Fibroblast of gingiva (primary cell): ENCODE data around the gene VRTN.

Experiments
- DNase-seq: peaks from one replicate; pipeline ENCODE4 v3.0.0-alpha.2; 2011; ENCODE audit warnings: low read depth

The VRTN gene

DNA sequence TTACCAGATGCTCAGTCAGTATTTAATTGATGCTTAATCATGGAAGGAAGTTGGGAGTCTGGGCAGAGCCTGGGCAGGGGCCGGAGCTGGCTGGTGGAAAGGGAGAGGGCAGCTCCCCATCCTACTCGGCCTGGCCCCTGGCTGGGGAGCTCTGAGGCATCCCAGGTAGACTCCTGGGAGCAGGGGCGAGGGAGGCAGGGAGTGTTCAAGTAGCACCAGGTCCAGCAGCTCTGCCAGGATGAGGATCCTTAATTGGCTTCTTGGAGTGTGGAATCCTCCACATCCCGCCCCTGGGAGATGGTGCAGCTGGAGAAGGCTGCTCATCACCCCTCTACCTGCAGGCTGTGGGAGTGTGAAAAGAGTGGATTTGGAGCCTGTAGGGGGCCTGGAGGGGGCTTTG is 46.8 kb downstream of the VRTN start:
- DNase-seq, result no peak

- DNase-seq, result no peak
These were observed 51.9 kb downstream of the VRTN start for GRCh38 chr14:74400031-74400685.

- DNase-seq, result no peak
These were observed 52.7 kb downstream of the VRTN start for GRCh38 chr14:74400919-74401503.

GRCh38 chr14:74401504-74402241 is 53.4 kb downstream of the VRTN start:
- no peak for DNase-seq

DNA sequence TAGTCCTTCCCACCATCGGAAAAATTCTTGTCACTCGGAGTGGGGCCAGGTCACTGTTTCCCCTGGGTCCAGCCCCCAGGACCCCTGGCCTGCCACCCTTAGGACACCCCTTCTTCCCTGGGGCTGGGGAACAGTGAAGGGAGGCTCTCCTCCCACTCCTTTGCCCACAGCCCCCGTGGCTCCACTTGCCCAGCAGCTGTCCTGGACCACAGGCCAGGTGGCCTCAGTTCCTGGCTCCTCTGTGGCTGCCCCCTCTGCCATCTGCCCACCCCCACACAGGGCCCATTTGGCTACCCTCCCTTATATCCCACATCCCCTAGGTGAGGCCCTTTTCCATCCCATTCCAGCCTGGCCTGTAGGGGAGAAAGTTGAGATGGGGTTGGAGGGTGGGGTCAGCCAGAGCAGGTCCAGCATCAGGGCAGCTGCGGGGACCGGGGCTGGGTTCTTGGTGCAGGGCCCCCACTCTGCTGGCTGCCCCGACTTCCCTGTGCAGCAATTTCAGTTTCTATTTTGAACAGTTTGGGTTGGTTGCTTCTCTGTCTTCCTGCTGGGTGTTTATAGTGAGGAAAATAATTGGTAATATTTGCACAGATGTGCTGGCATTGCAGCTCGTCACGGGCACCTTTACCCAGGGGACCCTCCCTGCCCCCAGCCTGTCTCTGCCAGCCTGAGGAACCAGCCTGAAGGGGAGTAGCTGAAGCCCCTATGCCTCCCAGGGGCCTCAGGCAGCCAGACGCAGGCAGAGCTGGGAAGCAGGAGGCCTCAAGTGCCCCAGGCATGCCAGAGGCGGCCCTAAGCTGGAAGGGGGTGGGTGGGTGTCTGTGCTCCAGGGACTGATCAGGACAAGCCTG is 54.4 kb downstream of the VRTN start:
- DNase-seq, result no peak

- DNase-seq, result no peak
These were observed 55.5 kb downstream of the VRTN start for GRCh38 chr14:74403619-74404417.

DNA sequence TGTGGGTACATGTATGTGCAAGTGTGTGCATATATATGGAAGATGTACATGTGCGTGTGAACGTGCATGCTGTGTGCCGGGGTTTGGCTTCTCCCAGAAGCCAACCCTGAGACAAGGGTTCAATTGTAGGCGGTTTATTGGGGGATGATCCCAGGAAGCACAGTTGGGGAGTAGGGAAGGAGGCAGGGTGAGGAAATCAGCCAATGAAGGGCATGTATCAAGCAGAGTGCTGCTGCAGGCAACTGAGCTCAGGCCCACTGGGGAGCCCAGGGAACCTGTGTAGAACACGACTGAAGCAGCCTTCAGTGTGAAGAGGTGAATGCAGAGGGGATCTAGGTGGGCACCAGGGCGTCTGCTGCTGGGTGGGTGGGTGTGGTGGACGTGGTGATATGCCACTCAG is 56.2 kb downstream of the VRTN start:
- DNase-seq, result no peak

DNA sequence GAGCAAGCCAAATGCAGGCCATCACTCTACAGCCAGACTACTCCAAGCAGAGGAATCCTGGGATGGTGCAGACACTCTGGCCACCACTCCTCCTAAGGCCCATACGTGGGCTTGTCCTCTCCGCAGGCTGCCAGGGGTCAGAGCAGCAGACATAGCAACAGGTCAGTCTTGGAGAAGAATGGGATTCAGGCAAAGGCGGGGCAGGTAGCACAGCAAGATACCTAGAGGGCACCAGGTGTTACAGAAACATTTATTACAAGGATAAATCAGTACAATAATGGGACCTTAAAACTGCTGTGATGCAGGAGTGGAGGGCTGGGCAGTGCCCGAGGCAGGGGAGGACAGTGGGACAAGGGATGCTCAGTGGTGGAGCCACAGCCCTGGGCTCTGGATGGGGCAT is 57.4 kb downstream of the VRTN start:
- no peak for DNase-seq

DNA sequence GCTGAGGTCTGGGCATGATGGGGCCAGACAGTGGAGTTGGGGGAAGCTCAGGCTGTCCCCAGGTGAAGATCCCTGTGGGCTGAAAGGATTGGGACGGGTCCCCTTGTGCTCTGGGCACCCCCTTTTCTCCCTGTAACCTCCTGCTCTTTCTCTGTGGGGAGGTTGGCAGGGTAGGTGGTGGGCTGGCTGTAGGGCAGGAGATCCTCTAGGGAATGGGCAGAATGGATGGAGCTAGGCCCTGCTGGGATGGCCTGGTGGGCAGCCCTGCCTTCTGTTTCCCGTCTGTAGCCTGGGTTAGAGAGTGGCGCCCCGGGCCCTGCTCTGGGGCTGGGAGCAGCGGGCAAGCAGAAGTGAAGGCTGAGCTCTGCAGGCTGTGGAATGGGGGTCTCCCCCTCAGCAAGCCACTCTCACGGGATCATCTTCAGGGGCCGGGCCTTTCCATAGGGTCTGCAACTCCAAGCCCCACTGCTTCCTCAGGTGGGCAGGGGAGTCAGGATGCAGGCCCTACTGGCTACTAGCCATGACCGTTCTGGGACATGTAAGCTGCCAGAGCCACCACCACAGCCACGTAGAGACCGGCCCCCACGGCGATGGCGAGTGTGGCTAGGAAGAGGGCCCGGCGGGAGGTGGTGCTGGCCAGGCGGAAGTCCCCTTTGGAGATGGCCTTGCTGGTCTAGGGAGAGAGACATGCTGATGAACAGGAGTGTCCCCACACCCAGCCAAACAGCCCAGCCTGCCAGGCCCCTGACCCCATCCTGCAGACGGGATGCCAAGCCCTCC is 58.9 kb downstream of the VRTN start:
- no peak for DNase-seq

- no peak for DNase-seq
These were observed 59.5 kb downstream of the VRTN start for GRCh38 chr14:74407801-74408154.

DNA sequence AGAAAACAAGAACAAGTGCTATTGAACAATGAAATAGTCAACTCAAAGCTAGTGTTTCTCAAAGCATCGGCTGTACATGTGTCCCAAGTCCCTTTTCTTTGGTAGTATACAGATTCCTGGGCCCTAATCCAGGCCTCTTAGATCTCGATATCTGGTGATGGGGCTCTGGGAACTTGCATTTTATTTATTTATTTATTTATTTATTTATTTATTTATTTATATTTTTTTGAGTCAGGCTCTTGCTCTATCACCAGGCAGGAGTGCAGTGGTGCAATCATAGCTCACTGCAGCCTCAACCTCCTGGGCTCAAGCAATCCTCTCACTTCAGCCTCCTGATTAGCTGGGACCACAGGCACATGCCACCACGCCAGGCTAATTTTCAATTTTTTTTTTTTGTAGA is 60.6 kb downstream of the VRTN start:
- DNase-seq, result no peak

DNA sequence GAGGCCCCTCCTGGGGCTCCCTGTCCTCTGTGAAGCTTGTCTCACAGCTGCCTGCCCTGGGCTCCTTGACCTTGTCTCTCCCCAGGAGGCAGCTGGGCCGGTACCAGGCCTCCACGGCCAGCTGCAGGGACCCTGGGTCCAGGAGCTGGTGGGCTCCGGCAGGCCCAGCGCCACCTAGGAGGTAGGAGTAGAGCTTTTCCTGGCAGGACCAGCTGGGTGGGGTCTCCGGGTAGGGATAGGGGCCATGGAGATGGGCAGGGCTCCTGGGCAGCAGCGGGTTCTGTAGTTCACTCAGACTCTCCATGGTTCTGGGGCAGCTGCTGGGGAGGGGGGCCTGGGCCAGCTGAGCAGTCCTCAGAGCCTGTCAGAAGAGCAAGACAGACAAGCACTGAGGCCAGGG is 61.2 kb downstream of the VRTN start:
- no peak for DNase-seq
